ENCODE data around the gene PAX5. TPM values are rescaled to one million over a fixed set of nuclear protein-coding genes. Genes with fewer than 3 reads are reported as not detected.
A peak's percentile ranks its signal among the peaks of the same experiment; 100 is the strongest.

PAX5 gene
- total RNA-seq, 1 experiment from 2014 or later: 0.39 TPM

DNA sequence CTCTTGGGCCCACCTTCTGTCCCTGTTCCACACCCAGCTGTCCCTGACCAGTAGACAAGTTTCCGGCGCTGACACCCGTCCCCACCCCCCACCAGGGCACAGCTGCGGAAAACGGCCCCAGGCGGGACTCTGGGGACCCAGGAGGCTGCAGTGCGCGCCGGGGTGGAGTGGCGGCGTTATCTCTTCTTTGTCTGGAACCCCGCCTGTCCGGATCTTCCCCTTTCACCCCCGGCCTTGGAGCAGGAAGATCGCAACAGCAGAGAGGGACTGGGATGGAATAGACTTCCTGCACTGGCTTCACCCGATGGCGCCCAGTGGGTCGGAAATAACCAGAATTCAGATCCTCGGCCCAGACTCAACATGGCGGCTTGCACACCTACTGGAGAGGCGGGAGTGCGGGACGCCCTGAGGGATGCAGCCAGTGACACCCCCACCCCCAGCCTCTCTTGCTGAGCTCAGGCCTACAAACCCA, 4.7 kb downstream of the PAX5 start:
- Histone ChIP-seq H4K8ac (replicated peaks; ENCODE audit: insufficient read length, low read depth, low read length) (no peak overlapping the region), H3K14ac (ENCODE audit: insufficient read depth, low read length) (peak overlapping the region; percentile 6; the same call in 1 of the 2 replicates), H3K56ac (ENCODE audit: insufficient read length, low read depth, low read length) (no peak overlapping the region), H3T11ph (ENCODE audit: low read length) (no peak overlapping the region), H3K79me1 (ENCODE audit: insufficient read depth, low read depth, low read length, poor library complexity, severe bottlenecking) (no peaks in the 10 kb centered on the region), H2AK5ac (ENCODE audit: insufficient read length, low read length) (no peak overlapping the region), H3K4ac (ENCODE audit: low read depth, low read length) (no peak overlapping the region), H4K5ac (ENCODE audit: insufficient read length, low read depth, low read length) (no peak overlapping the region), H3K27me3 (ENCODE audit: insufficient read depth, low read length) (peaks cover 90% of the 10 kb centered on the region), H2AFZ (ENCODE audit: low read length) (no peak overlapping the region), H3K79me2 (ENCODE audit: insufficient read depth, low read length) (no peaks in the 10 kb centered on the region), H3K27ac (ENCODE audit: insufficient read length, low read depth, low read length) (no peak overlapping the region), H2BK15ac (ENCODE audit: low read depth, low read length) (no peak overlapping the region), H3K9me3 (ENCODE audit: control insufficient read depth, low read depth, low read length) (no peaks in the 10 kb centered on the region), H3K18ac (ENCODE audit: insufficient read length, low read depth, low read length) (peak overlapping the region; percentile 56), H2BK20ac (ENCODE audit: low read depth, low read length, poor library complexity, severe bottlenecking) (no peak overlapping the region), H3K9ac (ENCODE audit: extremely low read depth, insufficient read length, low read length) (no peak overlapping the region), H2BK120ac (ENCODE audit: low read depth, low read length, poor library complexity, severe bottlenecking) (no peak overlapping the region), H3K4me2 (ENCODE audit: insufficient read depth, insufficient read length, low read length) (peak overlapping the region; percentile 73), H3K23me2 (ENCODE audit: insufficient read length, low read depth, low read length, poor library complexity, severe bottlenecking) (peaks cover 32% of the 10 kb centered on the region), H4K20me1 (ENCODE audit: control insufficient read depth, insufficient read depth, insufficient read length) (peaks cover 3% of the 10 kb centered on the region), H2BK12ac (ENCODE audit: insufficient read length, low read depth, low read length) (no peak overlapping the region), H4K91ac (ENCODE audit: insufficient read length, low read depth, low read length) (no peak overlapping the region), H3K23ac (ENCODE audit: insufficient read length, low read depth, low read length) (no peak overlapping the region), H2BK5ac (ENCODE audit: insufficient read length, low read length) (no peak overlapping the region), H3K4me1 (ENCODE audit: insufficient read depth, low read length) (no peaks in the 10 kb centered on the region)
- Mint-ChIP-seq H3K27me3 (ENCODE audit: low read depth) (peaks cover 98% of the 10 kb centered on the region), H3K4me3 (peak overlapping the region; percentile 68 to 87), H3K4me1 (peaks cover 32 to 53% of the 10 kb centered on the region in 2 experiments), H3K36me3 (ENCODE audit: insufficient read depth in 1 of 3, low read depth in 3 of 3) (peaks cover 0 to 1% (median 0%) of the 10 kb centered on the region in 3 experiments; a peak in 2 of 7 replicates), H3K9me3 (peaks cover 3 to 5% of the 10 kb centered on the region in 2 experiments; a peak in 4 of 5 replicates), H3K27ac (no peak overlapping the region)
- no CpG with 5 or more reads among the region's 23 CpGs for WGBS (ENCODE audit: extremely low coverage, insufficient read length, low lambda C conversion rate)
- peak; percentile 46 for DNase-seq
- TF ChIP-seq, protein P1, sequence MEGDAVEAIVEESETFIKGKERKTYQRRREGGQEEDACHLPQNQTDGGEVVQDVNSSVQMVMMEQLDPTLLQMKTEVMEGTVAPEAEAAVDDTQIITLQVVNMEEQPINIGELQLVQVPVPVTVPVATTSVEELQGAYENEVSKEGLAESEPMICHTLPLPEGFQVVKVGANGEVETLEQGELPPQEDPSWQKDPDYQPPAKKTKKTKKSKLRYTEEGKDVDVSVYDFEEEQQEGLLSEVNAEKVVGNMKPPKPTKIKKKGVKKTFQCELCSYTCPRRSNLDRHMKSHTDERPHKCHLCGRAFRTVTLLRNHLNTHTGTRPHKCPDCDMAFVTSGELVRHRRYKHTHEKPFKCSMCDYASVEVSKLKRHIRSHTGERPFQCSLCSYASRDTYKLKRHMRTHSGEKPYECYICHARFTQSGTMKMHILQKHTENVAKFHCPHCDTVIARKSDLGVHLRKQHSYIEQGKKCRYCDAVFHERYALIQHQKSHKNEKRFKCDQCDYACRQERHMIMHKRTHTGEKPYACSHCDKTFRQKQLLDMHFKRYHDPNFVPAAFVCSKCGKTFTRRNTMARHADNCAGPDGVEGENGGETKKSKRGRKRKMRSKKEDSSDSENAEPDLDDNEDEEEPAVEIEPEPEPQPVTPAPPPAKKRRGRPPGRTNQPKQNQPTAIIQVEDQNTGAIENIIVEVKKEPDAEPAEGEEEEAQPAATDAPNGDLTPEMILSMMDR (conservative IDR thresholded peaks at IDR 0.05): no peak
